HG03280 (cell line): ENCODE measurements around the gene GUCY2C.
A peak's percentile ranks its signal among the peaks of the same experiment; 100 is the strongest.

Experiments
- ATAC-seq: cut with Tn5 transposase; IDR thresholded peaks from one replicate; pipeline ENCODE4 v1.9.1; 2021; ENCODE audit warnings: mild to moderate bottlenecking, moderate library complexity; ENCODE audit not compliant: unreplicated experiment

Gene GUCY2C

GRCh38 chr12:14576896-14577295 lies 119.5 kb downstream of the GUCY2C start:
- no peak for ATAC-seq

GRCh38 chr12:14575585-14575984 lies 120.8 kb downstream of the GUCY2C start:
- no peak for ATAC-seq

- ATAC-seq: no peak
These were observed 123.3 kb downstream of the GUCY2C start for GRCh38 chr12:14573118-14573517.

- ATAC-seq: no peak
These were observed 124.0 kb downstream of the GUCY2C start for GRCh38 chr12:14572401-14572800.

GRCh38 chr12:14571779-14572178 lies 124.6 kb downstream of the GUCY2C start:
- ATAC-seq: no peak

GRCh38 chr12:14570231-14570630 lies 126.2 kb downstream of the GUCY2C start:
- ATAC-seq: no peak

GRCh38 chr12:14567351-14568162 lies 128.8 kb downstream of the GUCY2C start, which contains the start of gene PLBD1:
Gene PLBD1, minus strand, starts transcription at chr12:14567883. Its CDS starts 187 bp downstream, at chr12:14567696.
- peak; percentile 47 for ATAC-seq

GRCh38 chr12:14564336-14564959 lies 132.0 kb downstream of the GUCY2C start:
- no peak for ATAC-seq

GRCh38 chr12:14563046-14563445 lies 133.4 kb downstream of the GUCY2C start:
- ATAC-seq: no peak
